H9 (cell line): ENCODE data around the gene IGLL5. TPM values are rescaled to one million over a fixed set of nuclear protein-coding genes. Genes with fewer than 3 reads are reported as not detected.

Experiments
- DNase-seq: peaks from one replicate; pipeline ENCODE4 v3.0.0-alpha.2; 2017
- H2AFZ ChIP-seq: one replicate; pipeline ENCODE4 v1.6.1; 2013; ENCODE audit warnings: mild to moderate bottlenecking, low read length, control low read depth, moderate library complexity
- H2AK5ac ChIP-seq: 2 replicates; pipeline ENCODE4 v1.6.1; 2013; ENCODE audit warnings: low read length, control low read depth, mixed read lengths; ENCODE audit not compliant: insufficient read length
- H2BK120ac ChIP-seq: one replicate; pipeline ENCODE4 v1.6.1; 2013; ENCODE audit warnings: low read depth, mild to moderate bottlenecking, low read length, control low read depth, inconsistent platforms; ENCODE audit not compliant: poor library complexity, severe bottlenecking
- H2BK12ac ChIP-seq: 2 replicates; pipeline ENCODE4 v1.6.1; 2013; ENCODE audit warnings: low read length, control low read depth, mixed read lengths, low read depth; ENCODE audit not compliant: insufficient read length
- H2BK15ac ChIP-seq: 2 replicates; pipeline ENCODE4 v1.6.1; 2013; ENCODE audit warnings: low read depth, low read length, control low read depth
- H2BK20ac ChIP-seq: one replicate; pipeline ENCODE4 v1.6.1; 2013; ENCODE audit warnings: low read depth, mild to moderate bottlenecking, low read length, control low read depth, inconsistent platforms; ENCODE audit not compliant: poor library complexity, severe bottlenecking
- H2BK5ac ChIP-seq: 2 replicates; pipeline ENCODE4 v1.6.1; 2013; ENCODE audit warnings: low read length, control low read depth, mixed read lengths; ENCODE audit not compliant: insufficient read length
- H3K14ac ChIP-seq: 2 replicates; pipeline ENCODE4 v1.6.1; 2013; ENCODE audit warnings: low read length, control low read depth; ENCODE audit not compliant: insufficient read depth
- H3K18ac ChIP-seq: 2 replicates; pipeline ENCODE4 v1.6.1; 2013; ENCODE audit warnings: low read depth, mild to moderate bottlenecking, mixed read lengths, low read length, control low read depth; ENCODE audit not compliant: insufficient read length
- H3K23ac ChIP-seq: 2 replicates; pipeline ENCODE4 v1.6.1; 2013; ENCODE audit warnings: low read length, control low read depth, mixed read lengths, low read depth; ENCODE audit not compliant: insufficient read length
- H3K23me2 ChIP-seq: 2 replicates; pipeline ENCODE4 v1.6.1; 2013; ENCODE audit warnings: low read depth, mild to moderate bottlenecking, mixed read lengths, low read length, control low read depth; ENCODE audit not compliant: insufficient read length, poor library complexity, severe bottlenecking
- H3K27ac ChIP-seq: 2 replicates; pipeline ENCODE4 v1.5.1; 2013; ENCODE audit warnings: low read length, control low read depth, mixed read lengths, low read depth; ENCODE audit not compliant: insufficient read length
- H3K27me3 ChIP-seq: 2 replicates; pipeline ENCODE4 v1.6.1; 2013; ENCODE audit warnings: low read length, control low read depth, inconsistent platforms; ENCODE audit not compliant: insufficient read depth
- H3K4ac ChIP-seq: 2 replicates; pipeline ENCODE4 v1.6.1; 2013; ENCODE audit warnings: low read depth, mild to moderate bottlenecking, control low read depth, inconsistent platforms, low read length, moderate library complexity
- H3K4me1 ChIP-seq: 2 replicates; pipeline ENCODE4 v1.6.1; 2013; ENCODE audit warnings: low read length, control low read depth, inconsistent platforms; ENCODE audit not compliant: insufficient read depth
- H3K4me2 ChIP-seq: 2 replicates; pipeline ENCODE4 v1.6.1; 2013; ENCODE audit warnings: low read length, control low read depth, mixed read lengths; ENCODE audit not compliant: insufficient read length, insufficient read depth
- H3K56ac ChIP-seq: 2 replicates; pipeline ENCODE4 v1.6.1; 2013; ENCODE audit warnings: low read depth, mild to moderate bottlenecking, mixed read lengths, low read length, control low read depth; ENCODE audit not compliant: insufficient read length
- H3K79me1 ChIP-seq: 2 replicates; pipeline ENCODE4 v1.6.1; 2013; ENCODE audit warnings: low read depth, mild to moderate bottlenecking, moderate library complexity, low read length, control low read depth, inconsistent platforms; ENCODE audit not compliant: insufficient read depth, poor library complexity, severe bottlenecking
- H3K79me2 ChIP-seq: 2 replicates; pipeline ENCODE4 v1.6.1; 2013; ENCODE audit warnings: low read length, control low read depth, inconsistent platforms; ENCODE audit not compliant: insufficient read depth
- H3K9ac ChIP-seq: 2 replicates; pipeline ENCODE4 v1.6.1; 2013; ENCODE audit warnings: low read length, control low read depth, mixed read lengths; ENCODE audit not compliant: insufficient read length; ENCODE audit errors: extremely low read depth
- H3K9me3 ChIP-seq: one replicate; pipeline ENCODE4 v1.6.1; 2013; ENCODE audit warnings: low read depth, low read length, inconsistent platforms; ENCODE audit not compliant: control insufficient read depth
- H3T11ph ChIP-seq: one replicate; pipeline ENCODE4 v1.6.1; 2013; ENCODE audit warnings: mild to moderate bottlenecking, low read length, control low read depth, inconsistent platforms
- H4K20me1 ChIP-seq: one replicate; pipeline ENCODE4 v1.6.1; 2013; ENCODE audit not compliant: control insufficient read depth, insufficient read length, insufficient read depth
- H4K5ac ChIP-seq: 2 replicates; pipeline ENCODE4 v1.6.1; 2013; ENCODE audit warnings: low read depth, mild to moderate bottlenecking, mixed read lengths, low read length, control low read depth; ENCODE audit not compliant: insufficient read length
- H4K8ac ChIP-seq: replicated peaks from 2 replicates; pipeline ENCODE4 v1.6.1; 2013; ENCODE audit warnings: low read length, control low read depth, mixed read lengths, low read depth; ENCODE audit not compliant: insufficient read length
- H4K91ac ChIP-seq: 2 replicates; pipeline ENCODE4 v1.6.1; 2013; ENCODE audit warnings: low read depth, mild to moderate bottlenecking, moderate library complexity, mixed read lengths, low read length, control low read depth; ENCODE audit not compliant: insufficient read length
- H3K27ac Mint-ChIP-seq, 3 experiments: 2 replicates in 2 of 3; 3 replicates in 1 of 3; pipeline ENCODE4 v1.8.0; 2020 to 2021; ENCODE audit warnings: mixed read lengths in 3 of 3, mild to moderate bottlenecking in 1 of 3, moderate library complexity in 1 of 3
- H3K27me3 Mint-ChIP-seq: 2 replicates; pipeline ENCODE4 v1.8.0; 2021; ENCODE audit warnings: low read depth, mild to moderate bottlenecking, moderate library complexity, mixed read lengths
- H3K36me3 Mint-ChIP-seq, 3 experiments: 2 replicates in 2 of 3; 3 replicates in 1 of 3; pipeline ENCODE4 v1.8.0; 2020 to 2021; ENCODE audit warnings: low read depth in 3 of 3, mixed read lengths in 3 of 3; ENCODE audit not compliant: insufficient read depth in 1 of 3
- H3K4me1 Mint-ChIP-seq, 2 experiments: 2 replicates each; pipeline ENCODE4 v1.8.0; 2020; ENCODE audit warnings: mixed read lengths in 2 of 2
- H3K4me3 Mint-ChIP-seq, 2 experiments: 2 replicates in 1 of 2; 3 replicates in 1 of 2; pipeline ENCODE4 v1.8.0; 2020 to 2021; ENCODE audit warnings: mild to moderate bottlenecking in 2 of 2, mixed read lengths in 2 of 2, moderate library complexity in 1 of 2
- H3K9me3 Mint-ChIP-seq, 2 experiments: 2 replicates in 1 of 2; 3 replicates in 1 of 2; pipeline ENCODE4 v1.8.0; 2020; ENCODE audit warnings: mild to moderate bottlenecking in 2 of 2, mixed read lengths in 2 of 2, moderate library complexity in 1 of 2
- WGBS: extraction: QIAGEN DNeasy Blood & Tissue Kit; methylation state at CpG from one replicate; pipeline ENCODE4 v1.1.7; 2013; ENCODE audit warnings: missing lambda C conversion rate, low lambda C conversion rate, mixed read lengths; ENCODE audit not compliant: insufficient read length; ENCODE audit errors: extremely low coverage; 5-methylcytosine and 5-hydroxymethylcytosine counted together
- total RNA-seq: library from RNA; stranded (reverse); gene quantifications from 2 replicates; pipeline ENCODE4 v1.2.1, GENCODE V29; 2021
- TF ChIP-seq, protein P1 (sequence below): fragments of 200-600 bp; sonication (generic); conservative IDR thresholded peaks from 3 replicates; pipeline ENCODE4 v1.8.0; 2021; ENCODE audit warnings: antibody characterized with exemption, mild to moderate bottlenecking

Gene IGLL5
- total RNA-seq, 1 experiment from 2014 or later, result not detected

- TF ChIP-seq, protein P1, sequence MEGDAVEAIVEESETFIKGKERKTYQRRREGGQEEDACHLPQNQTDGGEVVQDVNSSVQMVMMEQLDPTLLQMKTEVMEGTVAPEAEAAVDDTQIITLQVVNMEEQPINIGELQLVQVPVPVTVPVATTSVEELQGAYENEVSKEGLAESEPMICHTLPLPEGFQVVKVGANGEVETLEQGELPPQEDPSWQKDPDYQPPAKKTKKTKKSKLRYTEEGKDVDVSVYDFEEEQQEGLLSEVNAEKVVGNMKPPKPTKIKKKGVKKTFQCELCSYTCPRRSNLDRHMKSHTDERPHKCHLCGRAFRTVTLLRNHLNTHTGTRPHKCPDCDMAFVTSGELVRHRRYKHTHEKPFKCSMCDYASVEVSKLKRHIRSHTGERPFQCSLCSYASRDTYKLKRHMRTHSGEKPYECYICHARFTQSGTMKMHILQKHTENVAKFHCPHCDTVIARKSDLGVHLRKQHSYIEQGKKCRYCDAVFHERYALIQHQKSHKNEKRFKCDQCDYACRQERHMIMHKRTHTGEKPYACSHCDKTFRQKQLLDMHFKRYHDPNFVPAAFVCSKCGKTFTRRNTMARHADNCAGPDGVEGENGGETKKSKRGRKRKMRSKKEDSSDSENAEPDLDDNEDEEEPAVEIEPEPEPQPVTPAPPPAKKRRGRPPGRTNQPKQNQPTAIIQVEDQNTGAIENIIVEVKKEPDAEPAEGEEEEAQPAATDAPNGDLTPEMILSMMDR, result no peak
- H3K36me3 Mint-ChIP-seq, result no peaks in the 10 kb centered on the region
- H3K27me3 Mint-ChIP-seq, result peaks cover 98% of the 10 kb centered on the region
- Histone ChIP-seq H2BK12ac (no peak overlapping the region), H4K5ac (no peak overlapping the region), H3K79me1 (no peaks in the 10 kb centered on the region), H3K27me3 (peaks cover 5% of the 10 kb centered on the region; the same call in 1 of the 2 replicates), H3T11ph (no peak overlapping the region), H3K4me2 (no peak overlapping the region), H2BK20ac (no peak overlapping the region), H3K56ac (no peak overlapping the region), H3K79me2 (no peaks in the 10 kb centered on the region), H3K27ac (no peak overlapping the region), H4K91ac (no peak overlapping the region), H3K18ac (no peak overlapping the region), H2AK5ac (no peak overlapping the region), H3K23ac (no peak overlapping the region), H2BK5ac (no peak overlapping the region), H4K20me1 (no peaks in the 10 kb centered on the region), H3K14ac (no peak overlapping the region; the same call in 1 of the 2 replicates), H3K23me2 (no peaks in the 10 kb centered on the region), H3K9ac (no peak overlapping the region), H2BK15ac (no peak overlapping the region), H3K4ac (no peak overlapping the region), H4K8ac (no peak overlapping the region), H3K4me1 (no peaks in the 10 kb centered on the region), H2BK120ac (no peak overlapping the region), H2AFZ (no peak overlapping the region), H3K9me3 (no peaks in the 10 kb centered on the region)
- H3K27ac Mint-ChIP-seq, result 0 out of 7 replicates have a peak overlapping the region, but pooled peaks of 1 of the 3 experiments have one; percentile 22
- no peaks in the 10 kb centered on the region; a peak in 1 of 4 replicates for H3K4me1 Mint-ChIP-seq
- no peaks in the 10 kb centered on the region; a peak in 1 of 5 replicates for H3K9me3 Mint-ChIP-seq
- no peak overlapping the region for H3K4me3 Mint-ChIP-seq
- no peak for DNase-seq
- no CpG with 5 or more reads among the region's 7 CpGs for WGBS
Observed at GRCh38 chr22:22920104-22920654, 32.6 kb downstream of the IGLL5 start.
